ENCODE measurements around the gene CYGB. TPM values are rescaled to one million over a fixed set of nuclear protein-coding genes. Genes with fewer than 3 reads are reported as not detected.

The CYGB gene
- polyA plus RNA-seq, 3 donors: not detected

- intact Hi-C loops (cut with micrococcal nuclease): no loop called here
- DNase-seq: no peak
- Mint-ChIP-seq H3K4me1 (peaks cover 81% of the 10 kb centered on the region), H3K36me3 (peaks cover 21 to 33% of the 10 kb centered on the region in 2 donors), H3K4me3 (no peak overlapping the region), H3K27me3 (ENCODE audit: low read depth in 3 of 3) (peaks cover 0 to 3% (median 1%) of the 10 kb centered on the region in 3 donors), H3K27ac (peak overlapping the region in 4 of 7 donors; percentile 5 to 83 (median 46)), H3K9me3 (peaks cover 0 to 2% (median 0%) of the 10 kb centered on the region in 7 donors)
- Histone ChIP-seq H3K27ac (ENCODE audit: low read depth in 1 of 2, low read length in 2 of 2) (no peak overlapping the region), H3K9ac (ENCODE audit: insufficient read depth, low read length, poor library complexity, severe bottlenecking) (no peak overlapping the region), H3K4me1 (ENCODE audit: control insufficient read depth in 1 of 2, insufficient read depth in 2 of 2, low read length in 2 of 2) (peaks cover 82 to 91% of the 10 kb centered on the region in 2 donors), H3K4me2 (replicated peaks; ENCODE audit: extremely low read depth, low read length, poor library complexity, severe bottlenecking) (no peak overlapping the region), H3K36me3 (replicated peaks in 1 of 2; ENCODE audit: control insufficient read depth in 1 of 2, insufficient read depth in 2 of 2, low read length in 2 of 2) (peaks cover 7 to 9% of the 10 kb centered on the region in 2 donors), H2AFZ (ENCODE audit: insufficient read depth, low read depth, low read length, poor library complexity, severe bottlenecking) (no peak overlapping the region), H3K79me2 (ENCODE audit: insufficient read depth, low read length) (peaks cover 31% of the 10 kb centered on the region), H3K4me3 (replicated peaks in 1 of 3; ENCODE audit: low read depth in 2 of 3, low read length in 3 of 3) (no peak overlapping the region), H4K20me1 (ENCODE audit: insufficient read depth, low read length) (no peaks in the 10 kb centered on the region), H3K9me3 (replicated peaks in 1 of 2; ENCODE audit: control insufficient read depth in 1 of 2, insufficient read depth in 1 of 2, low read length in 2 of 2) (no peaks in the 10 kb centered on the region), H3K27me3 (ENCODE audit: control insufficient read depth in 2 of 2, insufficient read depth in 2 of 2, low read length in 2 of 2) (no peaks in the 10 kb centered on the region)
- no peak for TF ChIP-seq CTCF (IDR thresholded peaks at IDR 0.05)
- WGBS (ENCODE audit: insufficient coverage): 96% methylated on average over 21 of the region's 22 CpGs
Measured at GRCh38 chr17:76487451-76488192, 49.9 kb downstream of the CYGB start.

- H3K9ac ChIP-seq (ENCODE audit: insufficient read depth, low read length, poor library complexity, severe bottlenecking): peak overlapping the region; percentile 21
Measured at GRCh38 chr17:76485569-76485968, 51.9 kb downstream of the CYGB start.

More at GRCh38 chr17:76485569-76485968, 51.9 kb downstream of the CYGB start:
- 4% methylated on average over 4 of the region's 11 CpGs for whole genome bisulfite sequencing (ENCODE audit: insufficient coverage)
- peaks cover 30% of the 10 kb centered on the region for H3K79me2 ChIP-seq (ENCODE audit: insufficient read depth, low read length)
- peaks cover 0 to 2% (median 0%) of the 10 kb centered on the region in 7 donors for H3K9me3 Mint-ChIP-seq
- H4K20me1 ChIP-seq (ENCODE audit: insufficient read depth, low read length): no peaks in the 10 kb centered on the region
- peak overlapping the region; percentile 34 to 68 for H3K4me3 Mint-ChIP-seq
- H3K4me1 ChIP-seq (ENCODE audit: control insufficient read depth in 1 of 2, insufficient read depth in 2 of 2, low read length in 2 of 2): peaks cover 82 to 91% of the 10 kb centered on the region in 2 donors
- peak overlapping the region in 1 of 3 experiments; percentile 38 for H3K4me3 ChIP-seq (replicated peaks in 1 of 3; ENCODE audit: low read depth in 2 of 3, low read length in 3 of 3)
- peaks cover 0 to 4% (median 3%) of the 10 kb centered on the region in 3 donors for H3K27me3 Mint-ChIP-seq (ENCODE audit: low read depth in 3 of 3)
- intact Hi-C loops (cut with micrococcal nuclease): no loop called here
- peaks cover 32 to 47% of the 10 kb centered on the region in 2 donors for H3K36me3 Mint-ChIP-seq
- H3K4me2 ChIP-seq (replicated peaks; ENCODE audit: extremely low read depth, low read length, poor library complexity, severe bottlenecking): peak overlapping the region; percentile 44
- peaks cover 7 to 15% of the 10 kb centered on the region in 2 donors for H3K36me3 ChIP-seq (replicated peaks in 1 of 2; ENCODE audit: control insufficient read depth in 1 of 2, insufficient read depth in 2 of 2, low read length in 2 of 2)
- no peak overlapping the region for H2AFZ ChIP-seq (ENCODE audit: insufficient read depth, low read depth, low read length, poor library complexity, severe bottlenecking)
- peak; percentile 51 to 63 (median 55) for DNase-seq
- H3K4me1 Mint-ChIP-seq: peaks cover 80% of the 10 kb centered on the region
- H3K27me3 ChIP-seq (ENCODE audit: control insufficient read depth in 2 of 2, insufficient read depth in 2 of 2, low read length in 2 of 2): no peaks in the 10 kb centered on the region
- peak overlapping the region; percentile 44 to 89 for H3K27ac ChIP-seq (ENCODE audit: low read depth in 1 of 2, low read length in 2 of 2)
- no peaks in the 10 kb centered on the region for H3K9me3 ChIP-seq (replicated peaks in 1 of 2; ENCODE audit: control insufficient read depth in 1 of 2, insufficient read depth in 1 of 2, low read length in 2 of 2)
- peak overlapping the region; percentile 89 to 98 (median 96) for H3K27ac Mint-ChIP-seq
- no peak for TF ChIP-seq CTCF (IDR thresholded peaks at IDR 0.05)
